Prostate gland (tissue), 2 donors: ENCODE measurements around the gene ANGPTL2. TPM values are rescaled to one million over a fixed set of nuclear protein-coding genes. Genes with fewer than 3 reads are reported as not detected.
A peak's percentile ranks its signal among the peaks of the same experiment; 100 is the strongest.

ENCODE experiments used
- DNase-seq: peaks from one replicate; pipeline ENCODE4 v3.0.0-alpha.2; 2019; ENCODE audit warnings: low spot score
- H3K27ac ChIP-seq, 2 donors: fragments of 200-600 bp; sonication (generic); 2 replicates each; pipeline ENCODE4 v1.5.1; 2017 to 2019
- H3K27me3 ChIP-seq: fragments of 200-600 bp; sonication (generic); replicated peaks from 2 replicates; pipeline ENCODE4 v1.5.1; 2019; ENCODE audit not compliant: insufficient read depth
- H3K36me3 ChIP-seq, 2 donors: fragments of 200-600 bp; sonication (generic); 1 replicate in 1 of 2; 2 replicates in 1 of 2; pipeline versions ENCODE4 v1.5.1 to v1.8.1; 2017 to 2019
- H3K4me1 ChIP-seq: fragments of 200-600 bp; sonication (generic); replicated peaks from 2 replicates; pipeline ENCODE4 v1.5.1; 2019
- H3K4me3 ChIP-seq, 2 donors: fragments of 200-600 bp; sonication (generic); 2 replicates each; pipeline ENCODE4 v1.5.1; 2017 to 2019
- H3K9me3 ChIP-seq: fragments of 200-600 bp; sonication (generic); 2 replicates; pipeline ENCODE4 v1.5.1; 2017
- POLR2A ChIP-seq: fragments of 450-650 bp; IDR thresholded peaks from one replicate; pipeline ENCODE4 v1.6.1; 2016; ENCODE audit warnings: antibody characterized with exemption, mild to moderate bottlenecking
- POLR2AphosphoS5 ChIP-seq: sonication (generic); formaldehyde crosslinking; IDR thresholded peaks from one replicate; pipeline ENCODE4 v1.6.1; 2017; ENCODE audit warnings: antibody characterized with exemption
- WGBS: methylation state at CpG from one replicate; pipeline ENCODE4 v1.1.5; 2018; 5-methylcytosine and 5-hydroxymethylcytosine counted together
- intact Hi-C: fragments of 100-400 bp; cut with DNase I; formaldehyde crosslinking; loops from one replicate; pipeline ENCODE4 v1.14.2; 2022
- total RNA-seq, 2 donors: library from RNA; depleted of rRNA; stranded (reverse); fragments of >200 nt; gene quantifications; one replicate each; pipeline ENCODE4 v1.1.0, GENCODE V29; 2016
- TF ChIP-seq, protein P1 (sequence below), 4 experiments: fragments of 200-600 bp in 2 of 4; fragments of 450-650 bp in 2 of 4; sonication (generic) in 2 of 4; IDR thresholded peaks; 1 replicate in 3 of 4; 2 replicates in 1 of 4; pipeline ENCODE4 v1.5.1; 2016 to 2019; ENCODE audit warnings: antibody characterized with exemption in 4 of 4, mild to moderate bottlenecking in 2 of 4, moderate library complexity in 2 of 4

ANGPTL2 gene
- total RNA-seq, 2 donors from 2014 or later: 17.3 to 43.2 TPM

DNA sequence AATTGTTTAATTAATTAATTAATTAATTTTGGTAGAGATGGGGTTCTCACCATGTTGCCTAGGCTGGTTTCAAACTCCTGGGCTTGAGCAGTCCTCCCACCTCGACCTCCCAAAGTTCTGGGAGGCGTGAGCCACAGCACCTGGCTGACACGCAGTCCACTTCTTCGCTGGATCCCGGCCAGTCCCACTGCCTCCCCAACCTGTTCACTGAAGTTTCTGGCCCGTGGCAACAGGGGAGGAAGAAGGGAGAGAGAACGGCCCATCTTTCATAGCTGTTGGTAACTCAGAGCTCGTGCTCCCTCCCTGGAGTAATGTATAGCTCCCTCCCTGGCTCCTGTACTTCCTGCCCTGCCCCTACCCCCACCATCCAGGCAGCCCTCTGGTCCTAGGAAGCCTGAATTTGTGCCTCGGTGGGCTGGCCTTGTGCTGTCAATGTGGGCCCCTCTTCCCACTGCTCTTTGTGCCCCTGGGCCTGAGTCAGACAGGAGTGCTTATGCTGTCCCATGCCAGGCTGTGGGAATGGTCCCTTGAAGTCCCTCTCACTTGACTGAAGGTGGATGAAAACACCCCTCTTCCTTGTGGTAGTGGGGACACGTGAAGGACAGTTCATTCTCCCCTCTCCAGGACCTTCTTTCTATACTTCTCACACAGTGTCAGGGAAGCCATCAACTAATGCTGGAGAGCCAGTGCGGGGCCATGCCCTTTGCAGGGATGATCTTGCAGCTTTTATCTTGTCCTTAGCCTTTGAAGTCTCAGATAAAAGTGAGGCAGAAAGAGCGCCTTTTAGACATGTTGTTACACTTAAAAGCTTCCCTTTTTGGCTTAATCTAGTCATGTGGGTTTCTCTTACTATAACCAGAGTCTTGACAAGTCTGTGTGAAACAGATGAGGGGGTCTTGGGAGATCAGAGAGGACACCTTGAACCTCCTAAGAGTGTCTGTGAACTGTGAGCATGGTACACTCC, 38.1 kb downstream of the ANGPTL2 start:
- no peak overlapping the region for H3K27ac ChIP-seq
- 92% methylated on average over 12 of the region's 12 CpGs for WGBS
- no peak for TF ChIP-seq POLR2AphosphoS5
- no peak for TF ChIP-seq POLR2A
- TF ChIP-seq, protein P1, sequence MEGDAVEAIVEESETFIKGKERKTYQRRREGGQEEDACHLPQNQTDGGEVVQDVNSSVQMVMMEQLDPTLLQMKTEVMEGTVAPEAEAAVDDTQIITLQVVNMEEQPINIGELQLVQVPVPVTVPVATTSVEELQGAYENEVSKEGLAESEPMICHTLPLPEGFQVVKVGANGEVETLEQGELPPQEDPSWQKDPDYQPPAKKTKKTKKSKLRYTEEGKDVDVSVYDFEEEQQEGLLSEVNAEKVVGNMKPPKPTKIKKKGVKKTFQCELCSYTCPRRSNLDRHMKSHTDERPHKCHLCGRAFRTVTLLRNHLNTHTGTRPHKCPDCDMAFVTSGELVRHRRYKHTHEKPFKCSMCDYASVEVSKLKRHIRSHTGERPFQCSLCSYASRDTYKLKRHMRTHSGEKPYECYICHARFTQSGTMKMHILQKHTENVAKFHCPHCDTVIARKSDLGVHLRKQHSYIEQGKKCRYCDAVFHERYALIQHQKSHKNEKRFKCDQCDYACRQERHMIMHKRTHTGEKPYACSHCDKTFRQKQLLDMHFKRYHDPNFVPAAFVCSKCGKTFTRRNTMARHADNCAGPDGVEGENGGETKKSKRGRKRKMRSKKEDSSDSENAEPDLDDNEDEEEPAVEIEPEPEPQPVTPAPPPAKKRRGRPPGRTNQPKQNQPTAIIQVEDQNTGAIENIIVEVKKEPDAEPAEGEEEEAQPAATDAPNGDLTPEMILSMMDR (IDR thresholded peaks at IDR 0.05): no peak

DNA sequence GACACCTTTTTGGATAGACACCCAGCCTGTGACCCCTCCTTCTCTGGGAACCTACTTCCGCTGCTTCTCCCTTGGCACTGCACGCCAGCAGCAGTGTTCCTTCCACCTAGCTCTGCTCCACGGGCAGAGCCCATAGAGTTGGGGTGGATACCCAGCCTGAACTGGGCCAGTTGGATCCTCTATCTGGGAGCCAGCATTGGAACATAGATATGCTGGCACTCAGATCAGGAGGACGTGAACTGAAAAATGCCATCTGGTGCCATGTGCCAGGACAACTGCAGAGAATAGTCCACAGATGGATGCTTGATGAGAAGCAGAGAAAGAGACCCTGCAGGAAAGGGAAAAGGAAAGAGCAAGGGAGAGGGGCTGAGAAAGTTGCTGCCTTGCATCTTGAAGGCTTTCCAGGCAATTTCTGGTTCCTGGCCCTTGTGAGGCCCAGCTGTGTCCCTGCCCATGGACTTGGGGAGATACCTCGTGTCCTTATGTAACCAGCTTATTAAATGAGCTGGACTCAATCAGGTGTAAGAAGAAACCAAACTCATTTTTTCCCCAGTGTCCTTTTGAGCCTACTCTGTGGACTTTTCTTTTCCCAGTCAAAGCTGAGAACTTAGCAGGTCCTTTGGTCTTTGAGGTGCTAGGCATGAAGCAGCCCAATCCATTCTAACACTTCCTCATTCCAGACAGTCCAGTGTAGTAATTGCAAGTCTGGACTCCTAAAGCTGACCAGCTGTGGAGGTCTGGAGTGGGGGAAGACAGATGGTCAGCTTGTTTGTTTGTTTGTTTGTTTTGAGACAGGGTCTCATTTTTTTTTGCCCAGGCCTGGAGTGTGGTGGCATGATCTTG, 39.1 kb downstream of the ANGPTL2 start:
- 69% methylated on average over 5 of the region's 5 CpGs for WGBS
- no peak overlapping the region for H3K4me3 ChIP-seq
- H3K36me3 ChIP-seq: no peaks in the 10 kb centered on the region
- no peaks in the 10 kb centered on the region for H3K27me3 ChIP-seq
- H3K4me1 ChIP-seq: no peaks in the 10 kb centered on the region
- no peak for DNase-seq
- H3K9me3 ChIP-seq: no peaks in the 10 kb centered on the region
- no peak overlapping the region for H3K27ac ChIP-seq
- peak; percentile 27 for TF ChIP-seq POLR2AphosphoS5
- TF ChIP-seq, protein P1 (IDR thresholded peaks at IDR 0.05): no peak
- intact Hi-C loops: no loop called here

More for the DNA sequence above, 38.1 kb downstream of the ANGPTL2 start:
- intact Hi-C loops: no loop called here
- DNase-seq: no peak
- Histone ChIP-seq H3K4me3 (no peak overlapping the region), H3K27me3 (no peaks in the 10 kb centered on the region), H3K9me3 (no peaks in the 10 kb centered on the region), H3K4me1 (peaks cover 6% of the 10 kb centered on the region), H3K36me3 (no peaks in the 10 kb centered on the region)

DNA sequence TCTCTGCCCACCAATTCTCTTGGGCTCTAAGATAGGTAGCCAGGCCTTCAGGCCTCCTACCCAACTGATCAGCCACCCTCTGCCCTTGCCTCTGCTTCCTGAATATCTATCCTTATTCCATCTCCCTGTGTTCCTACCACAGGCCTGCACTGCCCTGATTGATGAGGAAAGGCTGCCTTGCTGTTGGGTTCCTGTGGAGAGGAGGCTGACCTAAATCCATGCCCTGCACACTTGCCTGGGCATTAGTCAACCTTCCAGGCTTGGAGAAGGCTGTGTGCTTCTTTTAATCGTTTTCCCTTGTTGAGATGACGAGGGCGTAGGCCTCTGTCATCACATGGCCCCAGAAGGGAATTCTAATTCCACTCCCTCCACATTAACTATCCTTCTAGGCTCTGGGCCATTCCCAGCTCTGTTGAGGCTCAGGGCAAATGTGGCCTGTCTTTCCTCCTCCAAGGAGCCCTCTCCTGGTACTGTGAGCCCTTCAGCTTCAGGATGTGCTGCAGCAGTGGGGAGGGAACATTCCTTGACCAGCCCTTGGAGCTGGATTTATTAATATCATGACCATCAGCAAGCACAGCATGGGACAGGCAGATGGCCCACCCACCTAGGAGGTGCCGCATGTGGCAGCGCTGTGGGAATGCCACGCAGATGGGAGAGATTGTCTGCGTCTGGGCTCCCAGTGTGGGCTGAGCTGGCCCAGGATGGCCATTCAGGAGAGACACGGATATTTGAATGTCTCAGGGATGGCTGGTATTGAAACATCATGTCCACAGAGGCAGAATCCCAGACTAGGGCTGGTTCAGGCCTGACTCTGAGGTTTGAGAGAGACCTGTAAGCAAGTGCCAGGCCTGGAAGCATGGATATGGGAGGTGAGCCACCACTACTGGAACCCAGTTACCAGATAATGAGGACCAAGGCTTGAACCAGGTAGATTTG, 40.9 kb downstream of the ANGPTL2 start:
- Histone ChIP-seq H3K36me3 (no peaks in the 10 kb centered on the region), H3K27ac (no peak overlapping the region), H3K9me3 (no peaks in the 10 kb centered on the region), H3K4me3 (no peak overlapping the region), H3K4me1 (peaks cover 5% of the 10 kb centered on the region), H3K27me3 (no peaks in the 10 kb centered on the region)
- no peak for DNase-seq
- WGBS: 92% methylated on average over 8 of the region's 8 CpGs
- intact Hi-C loops: no loop called here
- TF ChIP-seq POLR2AphosphoS5: no peak
- TF ChIP-seq POLR2A: no peak
- TF ChIP-seq, protein P1 (IDR thresholded peaks at IDR 0.05): no peak

DNA sequence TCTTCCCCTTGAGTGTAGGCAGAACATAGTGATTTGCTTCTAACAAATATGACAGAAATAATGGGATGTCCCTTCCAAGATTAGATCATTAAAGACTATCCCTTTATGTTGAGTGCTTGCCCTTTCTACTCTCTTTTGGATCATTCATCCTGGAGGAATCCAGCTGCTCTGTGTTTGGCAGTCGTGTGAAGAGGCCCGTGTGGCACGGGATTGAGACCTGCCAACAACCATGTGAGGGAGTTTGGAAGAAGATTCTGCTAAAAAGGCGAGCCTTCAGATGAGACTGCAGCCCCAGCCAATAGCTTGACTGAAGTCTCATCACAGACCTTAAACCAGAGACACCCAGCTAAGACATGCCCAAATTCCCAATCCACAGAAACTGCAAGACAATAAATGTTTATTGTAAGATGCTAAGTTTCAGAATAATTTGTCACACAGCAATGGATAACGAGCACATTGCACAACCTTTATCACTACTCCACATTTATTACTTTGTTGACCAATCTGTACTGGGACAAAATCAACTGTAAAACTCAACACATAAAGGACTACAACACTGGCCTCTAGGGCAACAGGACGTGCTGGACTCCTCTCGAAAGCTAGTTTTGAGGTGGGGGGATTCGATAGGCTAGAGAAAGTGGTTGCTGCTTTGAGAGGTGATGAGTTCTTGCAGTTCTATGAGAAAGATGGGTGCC, 42.8 kb downstream of the ANGPTL2 start:
- WGBS: 87% methylated on average over 8 of the region's 8 CpGs
- DNase-seq: no peak
- H3K36me3 ChIP-seq: no peaks in the 10 kb centered on the region
- TF ChIP-seq POLR2AphosphoS5: peak; percentile 62
- TF ChIP-seq, protein P1 (IDR thresholded peaks at IDR 0.05): no peak
- no peak overlapping the region for H3K4me3 ChIP-seq
- intact Hi-C loops: no loop called here
- H3K4me1 ChIP-seq: peaks cover 10% of the 10 kb centered on the region
- no peak overlapping the region for H3K27ac ChIP-seq
- no peaks in the 10 kb centered on the region for H3K9me3 ChIP-seq
- H3K27me3 ChIP-seq: no peaks in the 10 kb centered on the region
